GM10266 (cell line): Measurements from ENCODE around the gene SLC8A2.
A peak's percentile ranks its signal among the peaks of the same experiment; 100 is the strongest.

Source experiments
- DNase-seq: peaks from one replicate; pipeline ENCODE4 v3.0.0; 2012; ENCODE audit errors: extremely low spot score
- CTCF ChIP-seq: IDR thresholded peaks from 2 replicates; pipeline ENCODE4 v1.5.1; 2012; ENCODE audit warnings: mild to moderate bottlenecking, low read depth; ENCODE audit not compliant: control insufficient read depth, insufficient read depth; ENCODE audit errors: missing control alignments

The SLC8A2 gene

DNA sequence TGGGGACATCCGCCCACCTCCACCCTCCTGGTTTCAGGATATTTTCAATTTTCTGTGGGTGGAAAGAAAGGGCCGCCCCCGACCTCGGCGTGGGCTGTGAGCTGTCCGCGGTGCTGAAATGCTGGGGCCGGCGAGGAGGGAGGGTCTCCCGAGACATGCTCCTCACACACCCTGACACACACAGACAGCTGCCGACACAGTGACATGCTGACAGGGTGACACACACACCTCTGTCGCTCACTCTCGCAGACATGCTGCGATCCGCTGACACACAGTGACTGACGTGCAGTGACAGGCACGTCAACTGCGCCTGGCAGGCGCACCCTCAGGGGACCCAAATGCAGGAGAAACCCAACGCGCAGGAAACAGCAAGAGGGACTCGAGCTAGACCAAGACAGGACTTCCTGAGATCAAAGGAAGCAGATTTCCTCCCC is 27.3 kb downstream of the SLC8A2 start:
- no peak for DNase-seq
- TF ChIP-seq CTCF, result no peak

GRCh38 chr19:47443331-47443730 is 28.4 kb downstream of the SLC8A2 start:
- no peak for DNase-seq
- no peak for TF ChIP-seq CTCF

DNA sequence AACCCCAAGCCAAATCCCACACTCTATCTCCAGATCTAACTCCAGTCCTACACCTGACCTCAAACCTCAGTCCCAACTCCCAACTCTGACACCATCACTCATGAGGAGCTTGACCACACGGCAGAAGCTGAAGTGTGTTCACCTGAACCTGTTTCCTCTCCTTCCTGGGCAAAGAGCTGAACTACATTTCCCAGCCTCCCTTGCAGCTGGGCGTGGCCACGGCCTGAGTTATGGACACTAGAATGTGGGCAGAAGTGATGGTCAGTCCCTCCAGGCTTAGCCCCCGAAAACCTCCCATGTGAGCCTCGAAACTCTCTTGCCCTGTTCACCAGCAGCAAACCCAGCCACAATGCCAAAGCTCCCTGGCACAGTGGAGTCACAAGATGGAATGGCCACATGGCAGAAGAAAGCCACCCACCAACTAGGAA is 32.9 kb downstream of the SLC8A2 start:
- DNase-seq, result no peak
- no peak for TF ChIP-seq CTCF

DNA sequence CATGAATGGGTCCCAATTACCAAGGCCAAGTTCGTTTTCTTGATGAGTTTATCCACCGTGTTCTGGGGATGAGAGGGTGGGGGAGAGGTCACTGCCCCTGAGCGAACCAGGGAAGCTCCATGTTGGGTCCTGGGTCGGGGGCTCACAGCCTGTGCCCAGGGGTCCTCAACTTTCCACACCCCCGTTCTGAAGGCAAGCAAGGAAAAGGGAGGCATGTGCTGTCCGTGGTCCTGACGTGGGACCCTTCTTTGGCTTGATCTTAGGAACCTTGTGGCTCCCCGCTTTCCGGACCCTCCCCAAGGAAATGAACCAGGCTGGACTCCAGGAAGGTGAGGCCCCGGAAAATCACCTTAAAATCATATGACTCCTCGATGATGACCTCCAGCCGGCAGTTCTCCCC is 34.2 kb downstream of the SLC8A2 start:
- no peak for TF ChIP-seq CTCF
- no peak for DNase-seq

DNA sequence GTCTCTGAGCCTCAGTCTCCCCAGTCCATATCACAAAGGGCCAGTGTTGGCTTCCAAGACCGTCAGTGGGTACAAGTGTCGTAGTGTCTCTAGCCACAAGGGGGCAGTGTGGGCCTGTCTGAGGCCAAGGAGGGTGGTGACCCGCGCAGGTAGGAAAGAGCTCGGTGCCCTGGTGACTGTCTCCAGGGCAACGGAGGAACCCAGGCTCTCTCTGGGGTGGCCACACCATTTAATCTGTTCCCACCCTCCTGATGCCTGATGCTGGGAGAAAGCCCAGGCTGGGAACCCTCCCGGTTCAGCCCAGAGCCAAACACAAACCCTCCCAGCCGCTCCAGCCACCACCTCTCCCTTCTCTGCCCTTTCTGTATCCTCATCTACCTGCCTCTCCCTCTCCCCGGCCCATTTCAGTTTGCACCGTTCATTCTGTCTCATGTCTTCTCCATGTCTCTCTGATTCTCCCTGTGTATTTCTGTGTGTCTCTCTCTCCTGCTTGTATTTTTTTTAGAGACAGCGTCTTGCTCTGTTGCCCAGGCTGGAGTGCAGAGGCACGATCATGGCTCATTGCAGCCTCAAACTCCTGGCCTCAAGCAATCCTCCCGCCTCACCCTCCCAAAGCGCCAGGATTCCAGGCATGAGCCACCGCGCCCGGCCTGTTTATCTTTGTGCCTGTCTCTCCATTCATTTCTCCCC is 34.8 kb downstream of the SLC8A2 start:
- peak; percentile 91 for TF ChIP-seq CTCF
- DNase-seq, result peak; percentile 88

GRCh38 chr19:47435883-47436417 is 35.7 kb downstream of the SLC8A2 start:
- no peak for TF ChIP-seq CTCF
- no peak for DNase-seq

DNA sequence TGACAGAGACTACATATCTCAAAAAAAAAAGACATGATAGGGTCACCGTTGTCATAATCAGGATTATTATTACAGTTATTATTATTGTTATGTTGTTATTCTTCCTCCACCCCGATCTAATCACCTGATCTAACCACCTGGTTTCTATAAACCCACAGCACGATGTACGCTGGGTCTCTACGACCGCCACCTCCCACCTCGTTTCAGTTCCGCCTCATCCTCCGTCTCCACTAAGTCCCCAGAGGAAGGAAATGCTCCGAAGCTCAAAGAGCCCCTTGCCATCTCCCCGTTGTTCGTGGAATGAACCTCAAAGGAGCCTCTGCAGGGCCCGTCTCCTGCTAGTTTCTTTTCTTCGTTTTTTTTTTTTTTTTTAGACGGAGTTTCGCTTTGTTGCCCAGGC is 36.5 kb downstream of the SLC8A2 start:
- TF ChIP-seq CTCF, result no peak
- DNase-seq, result no peak
